K562 (cell line): ENCODE measurements around the gene CFD. TPM values are rescaled to one million over a fixed set of nuclear protein-coding genes. Genes with fewer than 3 reads are reported as not detected.

Experiments
- ATF1 ChIP-seq, 2 experiments: fragments of 450-650 bp in 1 of 2; IDR thresholded peaks; 2 replicates each; pipeline ENCODE4 v1.6.1; 2016; ENCODE audit warnings: missing compliant biosample characterization in 1 of 2, missing genetic modification characterization in 1 of 2
- CCNT2 ChIP-seq: IDR thresholded peaks from 2 replicates; pipeline ENCODE4 v1.6.1; 2011; ENCODE audit warnings: borderline replicate concordance, low read depth, mild to moderate bottlenecking, moderate library complexity, mixed read lengths, low read length; ENCODE audit not compliant: insufficient read length; ENCODE audit errors: extremely low read depth
- CEBPB ChIP-seq: fragments of 450-650 bp; IDR thresholded peaks from 2 replicates; pipeline ENCODE4 v1.6.1; 2016; ENCODE audit warnings: missing genetic modification characterization, missing compliant biosample characterization
- CXXC5 ChIP-seq: fragments of 250-450 bp; sonication (Bioruptor Pico); IDR thresholded peaks from 2 replicates; pipeline ENCODE4 v1.8.0; 2022; ENCODE audit warnings: inconsistent platforms, mild to moderate bottlenecking, moderate library complexity
- FOXJ2 ChIP-seq: fragments of 200-800 bp; sonication (Bioruptor generic); IDR thresholded peaks from 2 replicates; pipeline ENCODE4 v1.6.1; 2016; ENCODE audit warnings: missing genetic modification characterization, missing compliant biosample characterization
- HDAC1 ChIP-seq, 2 experiments: fragments of 450-650 bp; IDR thresholded peaks; 2 replicates each; pipeline ENCODE4 v1.6.1; 2016 to 2017; ENCODE audit warnings: inconsistent platforms in 1 of 2, mild to moderate bottlenecking in 1 of 2, moderate library complexity in 1 of 2
- HEY1 ChIP-seq: fragments of 250-450 bp; sonication (Bioruptor Pico); IDR thresholded peaks from 2 replicates; pipeline ENCODE4 v1.5.0; 2020; ENCODE audit warnings: mild to moderate bottlenecking, moderate library complexity, borderline replicate concordance
- MAFG ChIP-seq: fragments of 450-650 bp; conservative IDR thresholded peaks from 2 replicates; pipeline ENCODE4 v1.6.1; 2016; ENCODE audit warnings: missing genetic modification characterization, missing compliant biosample characterization
- MAX ChIP-seq: sonication (generic); formaldehyde crosslinking; IDR thresholded peaks from 2 replicates; pipeline ENCODE4 v1.9.0; 2022; ENCODE audit warnings: mild to moderate bottlenecking, missing genetic modification reagents
- MAZ ChIP-seq, 2 experiments: fragments of 450-650 bp in 1 of 2; sonication (generic) in 1 of 2; formaldehyde crosslinking; IDR thresholded peaks in 1 of 2; conservative IDR thresholded peaks in 1 of 2; 2 replicates each; pipeline versions ENCODE4 v1.4.0 to v1.5.0; 2020; ENCODE audit warnings: mild to moderate bottlenecking in 1 of 2, missing genetic modification reagents in 1 of 2
- MED1 ChIP-seq: sonication (generic); formaldehyde crosslinking; IDR thresholded peaks from 2 replicates; pipeline ENCODE4 v1.8.1; 2023; ENCODE audit warnings: missing genetic modification reagents, borderline replicate concordance
- RB1 ChIP-seq: fragments of 450-650 bp; IDR thresholded peaks from 2 replicates; pipeline ENCODE4 v1.6.1; 2017; ENCODE audit warnings: low read depth, mild to moderate bottlenecking
- SRSF7 ChIP-seq: fragments of 200-400 bp; formaldehyde crosslinking; optimal IDR thresholded peaks from 2 replicates; pipeline ENCODE3; 2017; ENCODE audit warnings: mild to moderate bottlenecking, low read depth, low read length
- TOE1 ChIP-seq, 2 experiments: fragments of 450-650 bp in 1 of 2; sonication (generic) in 1 of 2; formaldehyde crosslinking in 1 of 2; IDR thresholded peaks; 2 replicates each; pipeline versions ENCODE4 v1.7.1 to v1.8.0; 2016 to 2022; ENCODE audit warnings: borderline replicate concordance in 2 of 2, mild to moderate bottlenecking in 2 of 2, antibody characterized with exemption in 1 of 2, inconsistent platforms in 1 of 2, low read depth in 1 of 2, missing genetic modification reagents in 1 of 2, moderate library complexity in 1 of 2
- VEZF1 ChIP-seq: fragments of 200-800 bp; sonication (Bioruptor generic); IDR thresholded peaks from 2 replicates; pipeline ENCODE4 v1.6.1; 2017; ENCODE audit warnings: missing genetic modification characterization, missing compliant biosample characterization
- XRCC5 ChIP-seq: fragments of 200-400 bp; formaldehyde crosslinking; IDR thresholded peaks from 2 replicates; pipeline ENCODE4 v1.6.1; 2017; ENCODE audit warnings: low read depth, mild to moderate bottlenecking, low read length
- ZBTB12 ChIP-seq: fragments of 250-450 bp; sonication (Bioruptor Pico); IDR thresholded peaks from 2 replicates; pipeline ENCODE4 v1.4.0; 2020
- ZNF316 ChIP-seq: fragments of 450-650 bp; IDR thresholded peaks from 2 replicates; pipeline ENCODE4 v1.6.1; 2016
- ZNF780A ChIP-seq: fragments of 250-450 bp; sonication (Bioruptor Pico); IDR thresholded peaks from 2 replicates; pipeline ENCODE4 v1.5.0; 2021; ENCODE audit warnings: mild to moderate bottlenecking
- polyA plus RNA-seq, 8 experiments: library from polyadenylated mRNA; depleted of rRNA in 4 of 8; stranded (reverse) in 5 of 8; unstranded in 3 of 8; fragments of >200 nt; fragmentation: Nextera tagmentation in 2 of 8; fragmentation: Illumina TruSeq in 1 of 8; extraction: Ambion mirVana in 2 of 8; extraction: Trizol in 1 of 8; gene quantifications; 2 replicates each; pipeline versions ENCODE4 v1.2.1 to v1.2.3, GENCODE V29; 2011 to 2014; ENCODE audit warnings: inconsistent platforms in 1 of 8, missing spikeins in 1 of 8
- total RNA-seq, 7 experiments: library from RNA; depleted of rRNA in 6 of 7; stranded (reverse); fragments of >200 nt in 6 of 7; fragmentation: Illumina TruSeq in 2 of 7; extraction: Trizol in 2 of 7; gene quantifications; 2 replicates each; pipeline versions ENCODE4 v1.2.1 to v1.2.3, GENCODE V29; 2011 to 2021; ENCODE audit warnings: low replicate concordance in 1 of 7
- TF ChIP-seq, protein P1 (sequence below), 2 experiments: fragments of 200-800 bp in 1 of 2; sonication (Bioruptor generic) in 1 of 2; sonication (generic) in 1 of 2; formaldehyde crosslinking in 1 of 2; IDR thresholded peaks in 1 of 2; conservative IDR thresholded peaks in 1 of 2; 2 replicates each; pipeline versions ENCODE4 v1.5.0 to v1.6.1; 2016 to 2020; ENCODE audit warnings: missing compliant biosample characterization in 1 of 2, missing genetic modification characterization in 1 of 2, missing genetic modification reagents in 1 of 2
- TF ChIP-seq, protein P2 (sequence below): sonication (generic); formaldehyde crosslinking; IDR thresholded peaks from 2 replicates; pipeline ENCODE4 v1.8.1; 2023; ENCODE audit warnings: mild to moderate bottlenecking, missing genetic modification reagents

The CFD gene
- total and polyA plus RNA-seq, 9 of the 15 experiments (the other 6 are each of a cell fraction or from before 2014, with no cell fraction given): 0.52 to 59.4 (median 7.6) TPM

DNA sequence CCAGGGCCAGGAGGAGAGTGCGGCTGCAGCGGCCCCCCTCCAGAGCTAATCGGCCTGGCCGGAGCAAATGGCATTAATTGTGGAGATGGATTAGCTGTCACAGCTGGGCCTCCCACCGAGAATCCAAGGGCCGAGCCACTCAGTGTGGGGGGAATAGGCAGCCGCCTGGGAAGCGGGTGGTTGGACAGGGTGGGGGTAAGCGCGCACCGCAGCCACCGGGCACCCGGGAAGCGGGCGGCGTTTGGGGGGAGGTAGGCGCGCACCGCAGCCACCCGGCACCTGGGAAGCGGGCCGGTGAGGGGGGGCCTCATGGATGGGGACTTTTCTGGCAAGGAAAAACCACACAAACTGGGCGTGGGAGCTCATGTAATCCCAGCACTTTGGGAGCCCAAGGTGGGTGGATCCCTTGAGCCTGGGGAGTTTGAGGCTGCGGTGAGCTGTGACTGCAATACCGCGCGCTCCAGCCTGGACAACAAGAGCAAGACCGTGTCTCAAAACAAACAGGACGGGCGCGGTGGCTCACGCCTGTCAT is 43.9 kb downstream of the CFD start (continued):
- TF ChIP-seq ZNF780A (CRISPR knock-in tag) (no peak), ATF1 (CRISPR knock-in tag; IDR thresholded peaks at IDR 0.05) (no peak), ATF1 (tag; IDR thresholded peaks at IDR 0.05) (no peak), ZBTB12 (CRISPR knock-in tag) (no peak), CCNT2 (no peak), SRSF7 (no peak), CXXC5 (CRISPR knock-in tag) (0 out of 2 replicates have a peak, but pooled peaks have one; percentile 22), FOXJ2 (no peak), MAX (CRISPR knock-in tag) (peak; percentile 45), CEBPB (tag) (no peak), TOE1 (IDR thresholded peaks at IDR 0.05; ENCODE audit: borderline replicate concordance) (no peak), TOE1 (CRISPR knock-in tag; IDR thresholded peaks at IDR 0.05; ENCODE audit: borderline replicate concordance, low read depth) (no peak), HEY1 (CRISPR knock-in tag) (no peak), MAFG (no peak), HDAC1 (IDR thresholded peaks at IDR 0.05) (0 out of 4 replicates have a peak, but pooled peaks of 1 of the 2 experiments have one; percentile 17), MED1 (CRISPR knock-in tag) (no peak), RB1 (no peak), XRCC5 (no peak), VEZF1 (CRISPR knock-in tag) (peak; percentile 45), ZNF316 (no peak), MAZ (CRISPR knock-in tag; conservative IDR thresholded peaks at IDR 0.05 in 1 of 2, IDR thresholded peaks at IDR 0.05 in 1 of 2) (no peak)
- TF ChIP-seq, protein P1, sequence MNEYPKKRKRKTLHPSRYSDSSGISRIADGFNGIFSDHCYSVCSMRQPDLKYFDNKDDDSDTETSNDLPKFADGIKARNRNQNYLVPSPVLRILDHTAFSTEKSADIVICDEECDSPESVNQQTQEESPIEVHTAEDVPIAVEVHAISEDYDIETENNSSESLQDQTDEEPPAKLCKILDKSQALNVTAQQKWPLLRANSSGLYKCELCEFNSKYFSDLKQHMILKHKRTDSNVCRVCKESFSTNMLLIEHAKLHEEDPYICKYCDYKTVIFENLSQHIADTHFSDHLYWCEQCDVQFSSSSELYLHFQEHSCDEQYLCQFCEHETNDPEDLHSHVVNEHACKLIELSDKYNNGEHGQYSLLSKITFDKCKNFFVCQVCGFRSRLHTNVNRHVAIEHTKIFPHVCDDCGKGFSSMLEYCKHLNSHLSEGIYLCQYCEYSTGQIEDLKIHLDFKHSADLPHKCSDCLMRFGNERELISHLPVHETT (CRISPR knock-in tag; conservative IDR thresholded peaks at IDR 0.05 in 1 of 2, IDR thresholded peaks at IDR 0.05 in 1 of 2): no peak
- TF ChIP-seq, protein P2, sequence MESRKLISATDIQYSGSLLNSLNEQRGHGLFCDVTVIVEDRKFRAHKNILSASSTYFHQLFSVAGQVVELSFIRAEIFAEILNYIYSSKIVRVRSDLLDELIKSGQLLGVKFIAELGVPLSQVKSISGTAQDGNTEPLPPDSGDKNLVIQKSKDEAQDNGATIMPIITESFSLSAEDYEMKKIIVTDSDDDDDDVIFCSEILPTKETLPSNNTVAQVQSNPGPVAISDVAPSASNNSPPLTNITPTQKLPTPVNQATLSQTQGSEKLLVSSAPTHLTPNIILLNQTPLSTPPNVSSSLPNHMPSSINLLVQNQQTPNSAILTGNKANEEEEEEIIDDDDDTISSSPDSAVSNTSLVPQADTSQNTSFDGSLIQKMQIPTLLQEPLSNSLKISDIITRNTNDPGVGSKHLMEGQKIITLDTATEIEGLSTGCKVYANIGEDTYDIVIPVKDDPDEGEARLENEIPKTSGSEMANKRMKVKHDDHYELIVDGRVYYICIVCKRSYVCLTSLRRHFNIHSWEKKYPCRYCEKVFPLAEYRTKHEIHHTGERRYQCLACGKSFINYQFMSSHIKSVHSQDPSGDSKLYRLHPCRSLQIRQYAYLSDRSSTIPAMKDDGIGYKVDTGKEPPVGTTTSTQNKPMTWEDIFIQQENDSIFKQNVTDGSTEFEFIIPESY (CRISPR knock-in tag): peak; percentile 75
